GM21723 (cell line): ENCODE measurements around the gene ARMC8.

Source experiments
- ATAC-seq: cut with Tn5 transposase; IDR thresholded peaks from one replicate; pipeline ENCODE4 v1.9.1; 2021; ENCODE audit warnings: mild to moderate bottlenecking, moderate library complexity; ENCODE audit not compliant: unreplicated experiment

Gene ARMC8

GRCh38 chr3:138297876-138298275 lies 110.8 kb downstream of the ARMC8 start:
- ATAC-seq, result no peak

- no peak for ATAC-seq
These were observed 113.5 kb downstream of the ARMC8 start for GRCh38 chr3:138300647-138301046.

GRCh38 chr3:138303474-138303873 lies 116.4 kb downstream of the ARMC8 start:
- ATAC-seq, result no peak

DNA sequence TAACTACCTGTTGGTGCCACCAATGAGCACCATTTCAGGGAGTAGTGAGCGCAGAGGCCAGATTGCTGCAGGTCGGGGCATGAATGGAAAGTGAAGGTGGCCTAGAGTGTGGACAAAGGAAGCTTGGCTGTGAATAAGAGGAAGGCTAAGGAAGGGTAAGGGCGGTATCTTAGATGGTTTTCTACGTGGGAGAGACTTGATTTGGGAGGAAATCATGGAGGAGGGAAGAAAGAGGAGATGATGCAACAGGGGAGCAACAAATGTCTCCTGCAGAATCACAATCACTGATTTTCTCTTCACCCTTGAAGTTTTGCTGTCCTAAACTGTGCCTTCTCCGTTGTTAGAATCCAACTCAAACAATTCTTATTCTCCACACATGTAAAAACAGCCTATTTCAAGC lies 120.8 kb downstream of the ARMC8 start:
- no peak for ATAC-seq

DNA sequence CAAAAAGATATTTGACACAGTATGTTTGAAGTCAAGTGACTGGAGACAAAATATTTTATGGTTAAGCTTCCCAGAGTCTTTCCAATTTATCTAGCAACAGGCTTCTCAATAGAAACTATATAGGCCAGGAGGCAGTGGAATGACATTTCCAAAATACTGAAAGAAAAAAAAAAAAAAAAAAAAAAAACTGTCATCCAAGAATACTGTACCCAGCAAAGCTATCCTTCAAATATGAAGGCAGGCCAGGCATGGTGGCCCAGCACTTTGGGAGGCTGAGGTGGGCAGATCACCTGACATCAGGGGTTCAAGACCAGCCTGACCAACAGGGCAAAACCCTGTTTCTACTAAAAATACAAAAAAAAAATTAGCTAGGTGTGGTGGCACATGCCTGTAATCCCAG lies 121.7 kb downstream of the ARMC8 start:
- no peak for ATAC-seq

- ATAC-seq, result no peak
These were observed 123.4 kb downstream of the ARMC8 start for GRCh38 chr3:138310494-138310893.

DNA sequence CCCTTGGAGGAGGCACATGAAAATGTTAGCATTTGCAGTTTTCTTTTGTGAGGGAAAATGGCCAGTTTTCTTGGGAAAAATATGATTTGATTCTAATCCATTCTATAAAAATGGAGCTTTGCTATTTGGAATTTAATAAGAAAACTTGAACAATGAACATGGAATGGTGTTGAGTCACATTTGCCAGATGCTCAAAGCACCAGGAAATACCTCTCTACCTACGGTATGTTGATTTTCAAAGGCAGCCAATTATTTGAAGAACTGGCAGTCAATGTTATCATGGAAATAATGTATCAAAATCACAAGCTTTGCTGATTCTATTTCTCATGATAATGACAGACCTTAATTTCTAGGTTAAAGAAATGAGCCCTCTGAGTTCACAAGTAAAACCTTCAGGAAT lies 127.7 kb downstream of the ARMC8 start:
- no peak for ATAC-seq

DNA sequence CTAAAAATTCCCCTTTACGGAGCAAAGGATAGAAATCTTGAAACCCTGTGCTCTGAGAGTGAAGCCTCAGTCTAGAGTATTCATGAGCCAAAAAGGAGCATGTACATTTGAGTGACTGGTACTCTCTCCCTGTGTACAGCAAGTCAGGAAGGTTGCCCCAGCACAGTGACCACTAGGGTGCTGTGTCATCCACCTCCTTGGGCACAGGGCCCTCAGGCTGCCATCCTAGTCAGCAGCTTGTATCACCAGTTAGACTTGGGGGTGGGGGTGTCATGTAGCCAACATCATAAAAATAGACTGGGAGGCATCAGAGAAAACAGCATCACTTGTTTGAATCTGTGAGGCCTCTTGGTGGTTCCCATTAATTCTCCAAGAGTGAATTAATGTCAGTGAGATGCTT lies 130.6 kb downstream of the ARMC8 start:
- ATAC-seq, result no peak

DNA sequence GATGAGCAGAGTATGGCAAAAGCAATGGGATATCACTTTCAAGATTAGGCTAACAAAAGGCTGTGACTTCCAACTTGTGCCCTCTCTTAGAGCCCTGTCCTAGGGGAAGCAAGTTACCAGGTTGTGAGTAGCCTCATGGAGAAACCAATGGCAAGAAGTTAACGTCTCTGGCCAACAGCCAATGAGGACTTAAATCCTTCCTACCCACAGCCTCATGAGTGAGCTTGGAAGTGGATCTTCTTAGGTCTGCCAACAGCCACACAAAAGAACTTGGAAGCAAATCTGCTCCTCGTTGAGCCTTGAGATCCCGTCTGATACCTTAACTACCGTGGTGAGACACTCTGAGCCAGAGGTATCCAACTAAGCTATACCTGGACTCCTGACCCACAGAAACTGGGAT lies 136.9 kb downstream of the ARMC8 start:
- no peak for ATAC-seq

- ATAC-seq, result no peak
These were observed 138.9 kb downstream of the ARMC8 start for GRCh38 chr3:138325990-138326389.

DNA sequence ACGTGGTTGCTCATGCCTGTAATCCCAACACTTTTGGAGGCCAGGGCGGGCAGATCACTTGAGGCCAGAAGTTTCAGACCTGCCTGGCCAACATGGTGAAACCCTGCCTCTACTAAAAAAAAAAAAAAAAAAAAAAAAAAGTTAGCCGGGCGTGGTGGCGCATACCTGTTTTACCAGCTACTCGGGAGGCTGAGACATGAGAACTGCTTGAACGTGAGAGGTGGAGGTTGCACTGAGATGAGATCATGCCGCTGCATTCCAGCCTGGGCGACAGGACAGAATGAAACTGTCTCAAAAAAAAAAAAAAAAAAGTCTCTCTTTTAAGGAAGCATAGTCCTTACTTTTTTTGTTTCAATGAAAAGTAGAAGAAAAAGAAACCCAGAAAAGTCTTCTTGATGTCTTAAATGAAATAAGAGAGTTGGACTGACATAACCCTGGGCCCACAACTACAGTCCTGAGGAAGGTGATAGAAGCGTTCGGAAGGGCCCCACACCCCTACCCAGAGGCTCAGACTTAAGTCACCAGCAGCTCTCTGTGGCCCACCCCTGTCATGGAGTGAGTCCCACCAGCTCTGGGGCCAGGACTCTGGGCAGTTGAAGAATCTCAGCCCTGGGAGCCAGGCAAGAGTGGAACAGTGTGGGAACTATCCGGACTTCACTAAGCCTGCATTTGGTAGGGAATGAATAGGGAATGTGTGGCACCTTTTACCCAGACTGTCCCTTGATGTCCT lies 139.9 kb downstream of the ARMC8 start:
- no peak for ATAC-seq

GRCh38 chr3:138327831-138328230 lies 140.7 kb downstream of the ARMC8 start:
- ATAC-seq, result no peak

GRCh38 chr3:138328341-138328740 lies 141.2 kb downstream of the ARMC8 start:
- ATAC-seq, result no peak

DNA sequence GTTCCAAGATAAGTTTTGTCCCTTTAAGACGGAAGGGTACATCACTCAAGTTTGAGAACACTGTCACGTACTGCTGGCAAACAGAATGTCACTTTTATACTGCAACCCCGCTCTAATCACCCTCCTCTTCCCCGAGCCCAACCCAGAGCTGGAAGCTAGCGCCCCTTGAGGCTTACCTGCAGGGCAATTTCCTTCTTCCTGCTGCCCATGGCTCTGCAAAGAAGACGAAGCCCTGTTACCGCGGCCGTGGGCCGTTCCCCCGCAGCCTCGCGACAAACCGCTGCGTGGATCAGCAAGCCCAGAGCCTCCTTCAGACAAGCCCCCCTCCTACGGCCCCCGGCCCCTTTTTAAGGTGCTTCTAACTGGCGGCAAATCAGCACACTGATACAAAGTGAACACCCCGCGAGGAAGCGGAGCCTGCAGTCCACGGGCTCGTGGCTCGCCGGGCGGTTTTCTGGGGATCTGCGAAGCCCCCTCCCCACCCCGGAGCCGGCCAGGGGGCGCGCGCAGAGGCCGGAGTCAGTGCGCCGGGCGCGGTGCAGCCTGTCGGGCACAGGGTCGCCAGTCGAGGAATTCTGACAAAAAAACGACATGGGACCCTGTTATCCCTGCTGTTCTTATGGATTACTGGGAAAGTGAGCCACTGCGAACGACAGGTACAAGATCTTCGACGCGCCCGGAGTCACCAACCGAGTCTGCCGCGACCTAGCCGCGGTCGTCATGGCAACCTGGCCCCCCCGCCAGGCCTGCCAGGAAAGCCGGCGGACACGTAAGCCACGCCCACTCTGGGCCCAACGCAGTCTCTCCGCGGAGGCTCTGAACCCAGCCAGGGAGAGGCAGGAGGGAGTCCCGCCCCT lies 142.3 kb downstream of the ARMC8 start, which contains the start of gene NME9:
Gene NME9 (minus strand): TSS at position 725 of the 857 bp plus-strand sequence. CDS start 516 bp downstream, at position 209.
- ATAC-seq, result peak; percentile 77

DNA sequence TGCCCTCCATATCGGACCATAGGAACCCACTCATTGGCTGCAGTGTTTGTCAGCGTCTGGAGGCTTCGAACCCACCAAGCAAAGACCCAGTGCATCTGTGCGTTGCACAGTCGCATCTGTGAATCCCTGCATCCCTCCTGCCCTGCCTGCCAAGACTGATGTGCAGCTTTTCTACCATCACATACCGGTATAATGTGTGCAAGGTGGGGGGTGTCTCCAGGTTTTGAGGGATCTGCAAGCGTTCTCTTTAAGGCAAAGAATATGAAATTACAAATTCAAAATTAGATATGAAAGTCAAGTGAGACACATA lies 142.8 kb downstream of the ARMC8 start:
- ATAC-seq, result no peak

DNA sequence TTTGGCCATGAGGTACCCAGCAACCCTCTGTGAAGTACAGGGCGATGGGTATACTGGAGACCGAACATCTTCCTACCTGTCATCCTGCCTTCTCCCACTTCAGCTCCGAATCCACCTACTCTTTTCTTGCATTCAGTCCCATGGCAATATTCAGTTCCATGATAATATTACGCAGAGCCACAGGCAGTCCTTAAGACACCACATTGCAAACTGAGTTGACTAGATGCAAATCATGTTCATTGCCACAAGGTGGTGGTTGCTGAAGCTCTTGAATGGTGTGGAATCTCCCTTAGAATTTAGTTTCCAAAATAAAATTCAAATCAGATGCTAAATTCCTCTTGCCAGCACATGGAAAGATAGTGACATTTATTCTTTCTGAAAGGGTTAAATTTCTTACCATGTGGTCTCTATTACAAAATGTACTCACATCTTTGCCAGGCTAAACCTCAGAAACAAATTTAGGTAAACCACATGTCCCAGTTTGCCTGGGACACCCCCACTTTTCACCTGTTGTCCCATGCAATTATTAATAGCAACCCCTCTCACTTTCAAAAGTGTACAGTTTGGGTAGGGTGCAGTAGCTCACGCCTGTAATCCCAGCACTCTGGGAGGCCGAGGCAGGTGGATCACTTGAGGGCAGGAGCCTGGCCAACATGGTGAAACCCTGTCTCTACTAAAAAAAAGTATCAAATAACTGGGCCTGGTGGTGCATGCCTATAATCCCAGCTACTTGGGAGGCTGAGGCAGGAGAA lies 144.2 kb downstream of the ARMC8 start:
- ATAC-seq, result no peak

DNA sequence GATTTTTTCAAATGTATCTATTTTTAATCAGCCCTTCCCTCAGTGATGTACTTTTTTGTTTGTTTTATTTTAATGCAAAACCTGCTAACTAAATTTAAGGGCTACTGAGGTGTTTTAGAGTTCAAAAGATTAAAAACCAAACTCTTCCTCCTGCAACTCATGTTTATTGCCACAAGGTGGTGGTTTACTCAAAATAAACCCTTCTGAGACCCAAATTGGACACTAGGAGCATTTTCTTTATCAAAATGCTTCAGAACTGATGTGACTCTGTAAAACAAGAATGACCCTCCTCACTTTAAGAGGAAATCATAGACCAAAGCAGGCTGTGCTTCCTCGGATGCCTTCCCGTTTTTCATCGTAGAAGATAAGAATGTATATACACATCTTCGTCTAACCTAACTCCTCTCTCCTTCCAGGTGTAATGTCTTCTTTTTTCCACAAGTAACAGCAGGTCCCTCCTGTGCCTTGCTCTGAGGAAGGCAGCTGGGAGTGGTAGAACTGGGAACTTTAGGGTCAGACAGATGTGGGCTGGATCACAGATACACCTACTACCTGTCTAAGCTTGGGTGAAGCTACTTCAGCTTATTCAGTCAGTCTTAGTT lies 145.5 kb downstream of the ARMC8 start:
- no peak for ATAC-seq

GRCh38 chr3:138334608-138335007 lies 147.5 kb downstream of the ARMC8 start:
- no peak for ATAC-seq

DNA sequence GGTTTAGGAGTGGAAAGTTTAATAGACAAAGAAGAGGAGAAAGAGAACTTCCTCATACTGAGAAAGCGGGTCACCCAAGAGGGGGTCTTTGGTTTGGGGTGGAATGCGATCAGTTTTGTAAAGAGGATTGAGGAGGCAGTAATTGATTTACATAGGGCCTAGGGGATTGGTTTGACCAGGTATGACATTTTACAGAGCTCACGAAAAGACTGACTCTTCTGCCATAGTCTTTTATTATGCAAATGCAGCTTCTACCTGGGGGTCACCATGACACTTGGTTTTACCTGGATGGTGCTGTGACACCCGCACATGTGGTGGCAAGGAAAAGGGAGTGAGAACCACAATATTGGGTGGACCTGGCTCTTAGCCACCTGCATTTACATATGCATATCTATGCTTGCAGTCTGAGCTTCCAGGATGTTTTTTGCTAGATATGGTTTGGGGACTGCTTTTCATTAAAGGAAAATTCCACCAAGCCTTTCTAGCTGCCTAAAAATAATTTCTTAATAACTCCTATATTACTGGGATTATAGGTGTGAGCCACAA lies 149.4 kb downstream of the ARMC8 start:
- ATAC-seq, result no peak

DNA sequence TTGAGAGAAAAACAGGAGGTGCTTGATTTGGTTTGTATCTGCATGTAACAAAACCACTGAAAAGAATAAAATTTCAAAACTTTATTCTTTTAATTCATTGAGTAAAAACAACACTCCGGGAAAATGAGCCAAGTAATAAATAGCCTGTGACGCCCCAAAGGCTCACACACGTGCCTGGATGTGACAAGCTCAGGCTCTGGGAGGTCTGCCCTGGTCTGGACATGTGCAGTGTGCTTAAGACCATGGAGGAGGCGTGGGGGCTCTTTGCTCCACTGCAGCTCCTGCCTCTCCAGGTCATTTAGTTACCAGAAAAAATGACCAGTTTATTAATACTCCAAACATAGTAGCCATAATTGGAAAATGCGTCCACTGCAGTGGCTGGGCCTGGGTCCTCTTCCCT lies 151.1 kb downstream of the ARMC8 start:
- no peak for ATAC-seq

DNA sequence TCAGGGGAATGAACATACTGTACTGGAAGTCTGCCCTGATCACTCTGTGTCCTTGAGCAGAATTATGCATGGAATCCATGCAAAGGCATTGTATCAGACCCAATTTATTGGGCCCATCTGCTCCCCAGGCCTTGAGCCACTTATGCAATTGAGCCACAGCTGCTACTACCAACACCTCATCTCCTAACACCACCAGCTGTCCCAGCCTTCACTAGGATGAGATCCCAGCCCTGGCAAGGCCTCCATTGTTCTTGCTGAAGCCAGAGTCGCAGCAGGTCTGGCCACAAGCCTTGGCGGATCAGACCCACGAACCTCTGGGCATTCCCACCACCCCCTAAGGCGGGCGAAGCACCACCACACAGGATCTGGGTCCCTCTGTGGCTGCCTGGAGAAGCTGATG lies 151.7 kb downstream of the ARMC8 start:
- ATAC-seq, result no peak
